Hepatocyte (in vitro differentiated cells): ENCODE data around the gene FAF2. TPM values are rescaled to one million over a fixed set of nuclear protein-coding genes. Genes with fewer than 3 reads are reported as not detected.

Experiments
- DNase-seq: peaks from one replicate; pipeline ENCODE4 v3.0.0-alpha.2; 2016; ENCODE audit warnings: low spot score
- H2AFZ ChIP-seq: fragments of 200-600 bp; sonication (generic); 2 replicates; pipeline ENCODE4 v1.6.0; 2016; ENCODE audit warnings: antibody characterized with exemption, mild to moderate bottlenecking
- H3K27ac ChIP-seq: fragments of 200-600 bp; sonication (generic); 2 replicates; pipeline ENCODE4 v1.5.1; 2016; ENCODE audit warnings: mild to moderate bottlenecking
- H3K27me3 ChIP-seq: fragments of 200-600 bp; sonication (generic); 2 replicates; pipeline ENCODE4 v1.6.1; 2016
- H3K36me3 ChIP-seq: fragments of 200-600 bp; sonication (generic); replicated peaks from 2 replicates; pipeline ENCODE4 v1.5.1; 2016; ENCODE audit warnings: low read depth; ENCODE audit not compliant: insufficient read depth
- H3K4me1 ChIP-seq: fragments of 200-600 bp; sonication (generic); 2 replicates; pipeline ENCODE4 v1.5.1; 2016; ENCODE audit warnings: mild to moderate bottlenecking, moderate library complexity; ENCODE audit not compliant: insufficient read depth
- H3K4me2 ChIP-seq: fragments of 200-600 bp; sonication (generic); 2 replicates; pipeline ENCODE4 v1.6.0; 2016
- H3K4me3 ChIP-seq: fragments of 200-600 bp; sonication (generic); 2 replicates; pipeline ENCODE4 v1.5.1; 2016; ENCODE audit warnings: mild to moderate bottlenecking
- H3K79me2 ChIP-seq: fragments of 200-600 bp; sonication (generic); 2 replicates; pipeline ENCODE4 v1.6.0; 2017; ENCODE audit warnings: mild to moderate bottlenecking
- H3K9me2 ChIP-seq: fragments of 200-600 bp; sonication (generic); replicated peaks from 2 replicates; pipeline ENCODE4 v1.6.0; 2017; ENCODE audit warnings: mild to moderate bottlenecking; ENCODE audit not compliant: insufficient read depth
- H3K9me3 ChIP-seq: fragments of 200-600 bp; sonication (generic); 2 replicates; pipeline ENCODE4 v1.5.1; 2016; ENCODE audit warnings: low read depth, mild to moderate bottlenecking
- H4K20me1 ChIP-seq: fragments of 200-600 bp; sonication (generic); 2 replicates; pipeline ENCODE4 v1.6.0; 2016; ENCODE audit warnings: mild to moderate bottlenecking; ENCODE audit not compliant: insufficient read depth, poor library complexity, severe bottlenecking
- CTCF ChIP-seq: fragments of 200-600 bp; sonication (generic); IDR thresholded peaks from 2 replicates; pipeline ENCODE4 v1.5.1; 2016; ENCODE audit warnings: antibody characterized with exemption, mild to moderate bottlenecking; ENCODE audit not compliant: poor library complexity
- EZH2 ChIP-seq: fragments of 200-600 bp; sonication (generic); IDR thresholded peaks from 2 replicates; pipeline ENCODE4 v1.6.1; 2016; ENCODE audit warnings: antibody characterized with exemption, mild to moderate bottlenecking, borderline replicate concordance
- EZH2phosphoT487 ChIP-seq: fragments of 200-600 bp; sonication (generic); IDR thresholded peaks from one replicate; pipeline ENCODE4 v1.6.1; 2018; ENCODE audit warnings: antibody characterized with exemption, mild to moderate bottlenecking, low read depth, moderate library complexity; ENCODE audit not compliant: unreplicated experiment, severe bottlenecking
- WGBS: methylation state at CpG from one replicate; pipeline ENCODE4 v1.1.6; 2016; ENCODE audit warnings: low lambda C conversion rate; ENCODE audit errors: missing lambda C conversion rate; 5-methylcytosine and 5-hydroxymethylcytosine counted together
- polyA plus RNA-seq: library from polyadenylated mRNA; unstranded; fragments of >200 nt; fragmentation: Nextera tagmentation; extraction: Ambion mirVana; gene quantifications from 2 replicates; pipeline ENCODE4 v1.2.1, GENCODE V29; 2016
- total RNA-seq: library from RNA; depleted of rRNA; stranded (reverse); fragments of >200 nt; gene quantifications from 2 replicates; pipeline ENCODE4 v1.2.3, GENCODE V29; 2014

Gene FAF2
- total and polyA plus RNA-seq, 2 experiments from 2014 or later, result 47.3 to 63.1 TPM

GRCh38 chr5:176519810-176520720 is 71.9 kb downstream of the FAF2 start:
- no peaks in the 10 kb centered on the region for H3K9me3 ChIP-seq
- no peak overlapping the region for H2AFZ ChIP-seq
- no peak for DNase-seq
- no peak overlapping the region for H3K27ac ChIP-seq
- H3K4me3 ChIP-seq, result no peak overlapping the region
- H3K79me2 ChIP-seq, result no peaks in the 10 kb centered on the region
- TF ChIP-seq EZH2 (no peak), CTCF (no peak), EZH2phosphoT487 (no peak)
- no peak overlapping the region for H3K4me2 ChIP-seq
- no peaks in the 10 kb centered on the region for H3K27me3 ChIP-seq
- H3K4me1 ChIP-seq, result no peaks in the 10 kb centered on the region
- no peaks in the 10 kb centered on the region for H4K20me1 ChIP-seq
- no peaks in the 10 kb centered on the region for H3K9me2 ChIP-seq
- no peaks in the 10 kb centered on the region for H3K36me3 ChIP-seq
- 73% methylated on average over 16 of the region's 16 CpGs for WGBS

- no peaks in the 10 kb centered on the region for H3K27me3 ChIP-seq
- no peak overlapping the region for H3K4me2 ChIP-seq
- no peak for TF ChIP-seq CTCF
- DNase-seq, result no peak
- H3K4me1 ChIP-seq, result no peaks in the 10 kb centered on the region
- H4K20me1 ChIP-seq, result no peaks in the 10 kb centered on the region
- no peaks in the 10 kb centered on the region for H3K36me3 ChIP-seq
- no peak overlapping the region for H3K27ac ChIP-seq
- no peak overlapping the region for H2AFZ ChIP-seq
- no peak overlapping the region for H3K4me3 ChIP-seq
- H3K9me2 ChIP-seq, result no peaks in the 10 kb centered on the region
- no peaks in the 10 kb centered on the region for H3K79me2 ChIP-seq
- H3K9me3 ChIP-seq, result no peaks in the 10 kb centered on the region
- WGBS, result 78% methylated on average over 7 of the region's 7 CpGs
These were observed 73.1 kb downstream of the FAF2 start for GRCh38 chr5:176521286-176521685.

- no peak for DNase-seq
- Histone ChIP-seq H3K4me3 (no peak overlapping the region), H4K20me1 (no peaks in the 10 kb centered on the region), H3K79me2 (no peaks in the 10 kb centered on the region), H3K4me1 (no peaks in the 10 kb centered on the region), H2AFZ (no peak overlapping the region), H3K27ac (no peak overlapping the region), H3K9me3 (no peaks in the 10 kb centered on the region), H3K27me3 (no peaks in the 10 kb centered on the region), H3K4me2 (no peak overlapping the region), H3K36me3 (no peaks in the 10 kb centered on the region), H3K9me2 (no peaks in the 10 kb centered on the region)
- TF ChIP-seq EZH2 (no peak), CTCF (no peak), EZH2phosphoT487 (no peak)
- 68% methylated on average over 10 of the region's 10 CpGs for WGBS
These were observed 73.6 kb downstream of the FAF2 start for GRCh38 chr5:176521699-176522263.
